Mucosa of rectum (tissue), 2 donors: ENCODE data around the gene ADAMTS3.

ENCODE experiments used
- H3K27ac ChIP-seq, 2 donors: one replicate each; pipeline ENCODE4 v1.7.0; 2013; ENCODE audit warnings: inconsistent platforms in 2 of 2, low read depth in 2 of 2, low read length in 2 of 2
- H3K27me3 ChIP-seq, 2 donors: one replicate each; pipeline ENCODE4 v1.7.0; 2013; ENCODE audit warnings: low read length in 2 of 2; ENCODE audit not compliant: control insufficient read depth in 2 of 2, insufficient read depth in 2 of 2
- H3K36me3 ChIP-seq, 2 donors: one replicate each; pipeline ENCODE4 v1.7.0; 2013; ENCODE audit warnings: low read length in 2 of 2; ENCODE audit not compliant: control insufficient read depth in 2 of 2, insufficient read depth in 2 of 2
- H3K4me1 ChIP-seq, 2 donors: one replicate each; pipeline ENCODE4 v1.7.0; 2013; ENCODE audit warnings: low read length in 2 of 2, mild to moderate bottlenecking in 1 of 2; ENCODE audit not compliant: control insufficient read depth in 2 of 2, insufficient read depth in 2 of 2
- H3K4me3 ChIP-seq, 2 donors: one replicate each; pipeline ENCODE4 v1.7.0; 2013; ENCODE audit warnings: low read length in 2 of 2
- H3K9ac ChIP-seq, 2 donors: one replicate each; pipeline ENCODE4 v1.7.0; 2013; ENCODE audit warnings: low read length in 2 of 2, low read depth in 1 of 2, mild to moderate bottlenecking in 1 of 2
- H3K9me3 ChIP-seq, 2 donors: one replicate each; pipeline ENCODE4 v1.7.0; 2013; ENCODE audit warnings: low read length in 2 of 2; ENCODE audit not compliant: control insufficient read depth in 2 of 2
- donor health status: healthy.
- donor health status: Normal muscosa, but diverticular disease.

Gene ADAMTS3

GRCh38 chr4:72390409-72390808, 178.6 kb downstream of the ADAMTS3 start:
- Histone ChIP-seq H3K4me1 (no peaks in the 10 kb centered on the region), H3K9ac (no peak overlapping the region), H3K27ac (no peak overlapping the region), H3K27me3 (no peaks in the 10 kb centered on the region), H3K4me3 (no peak overlapping the region), H3K36me3 (no peaks in the 10 kb centered on the region), H3K9me3 (no peaks in the 10 kb centered on the region)

- no peaks in the 10 kb centered on the region for H3K36me3 ChIP-seq
- H3K4me3 ChIP-seq, result no peak overlapping the region
- no peak overlapping the region for H3K27ac ChIP-seq
- no peak overlapping the region for H3K9ac ChIP-seq
- H3K27me3 ChIP-seq, result no peaks in the 10 kb centered on the region
- H3K9me3 ChIP-seq, result no peaks in the 10 kb centered on the region
- H3K4me1 ChIP-seq, result no peaks in the 10 kb centered on the region
Observed at GRCh38 chr4:72388521-72388920, 180.5 kb downstream of the ADAMTS3 start.

GRCh38 chr4:72387959-72388358, 181.1 kb downstream of the ADAMTS3 start:
- Histone ChIP-seq H3K36me3 (no peaks in the 10 kb centered on the region), H3K4me3 (no peak overlapping the region), H3K9me3 (no peaks in the 10 kb centered on the region), H3K27me3 (no peaks in the 10 kb centered on the region), H3K9ac (no peak overlapping the region), H3K4me1 (no peaks in the 10 kb centered on the region), H3K27ac (no peak overlapping the region)

GRCh38 chr4:72383439-72383838, 185.6 kb downstream of the ADAMTS3 start:
- H3K9ac ChIP-seq, result no peak overlapping the region
- no peaks in the 10 kb centered on the region for H3K27me3 ChIP-seq
- H3K9me3 ChIP-seq, result no peaks in the 10 kb centered on the region
- no peak overlapping the region for H3K4me3 ChIP-seq
- H3K36me3 ChIP-seq, result no peaks in the 10 kb centered on the region
- no peaks in the 10 kb centered on the region for H3K4me1 ChIP-seq
- no peak overlapping the region for H3K27ac ChIP-seq

- no peaks in the 10 kb centered on the region for H3K9me3 ChIP-seq
- no peaks in the 10 kb centered on the region for H3K27me3 ChIP-seq
- H3K4me3 ChIP-seq, result no peak overlapping the region
- H3K4me1 ChIP-seq, result no peaks in the 10 kb centered on the region
- H3K27ac ChIP-seq, result no peak overlapping the region
- no peaks in the 10 kb centered on the region for H3K36me3 ChIP-seq
- H3K9ac ChIP-seq, result no peak overlapping the region
Observed at GRCh38 chr4:72378901-72379300, 190.1 kb downstream of the ADAMTS3 start.

- H3K4me3 ChIP-seq, result no peak overlapping the region
- H3K27me3 ChIP-seq, result no peaks in the 10 kb centered on the region
- no peaks in the 10 kb centered on the region for H3K36me3 ChIP-seq
- no peaks in the 10 kb centered on the region for H3K4me1 ChIP-seq
- H3K9me3 ChIP-seq, result no peaks in the 10 kb centered on the region
- H3K27ac ChIP-seq, result no peak overlapping the region
- no peak overlapping the region for H3K9ac ChIP-seq
Observed at GRCh38 chr4:72377491-72378194, 191.4 kb downstream of the ADAMTS3 start.

GRCh38 chr4:72376901-72377300, 192.1 kb downstream of the ADAMTS3 start:
- Histone ChIP-seq H3K27me3 (no peaks in the 10 kb centered on the region), H3K9ac (no peak overlapping the region), H3K9me3 (no peaks in the 10 kb centered on the region), H3K4me1 (no peaks in the 10 kb centered on the region), H3K36me3 (no peaks in the 10 kb centered on the region), H3K4me3 (no peak overlapping the region), H3K27ac (no peak overlapping the region)

- Histone ChIP-seq H3K27ac (no peak overlapping the region), H3K36me3 (no peaks in the 10 kb centered on the region), H3K27me3 (no peaks in the 10 kb centered on the region), H3K4me1 (no peaks in the 10 kb centered on the region), H3K9me3 (no peaks in the 10 kb centered on the region), H3K4me3 (no peak overlapping the region), H3K9ac (no peak overlapping the region)
Observed at GRCh38 chr4:72375073-72375736, 193.8 kb downstream of the ADAMTS3 start.

- Histone ChIP-seq H3K4me3 (no peak overlapping the region), H3K27me3 (no peaks in the 10 kb centered on the region), H3K36me3 (no peaks in the 10 kb centered on the region), H3K27ac (no peak overlapping the region), H3K9ac (no peak overlapping the region), H3K4me1 (no peaks in the 10 kb centered on the region), H3K9me3 (no peaks in the 10 kb centered on the region)
Observed at GRCh38 chr4:72374159-72374558, 194.9 kb downstream of the ADAMTS3 start.

- no peak overlapping the region for H3K4me3 ChIP-seq
- H3K27me3 ChIP-seq, result no peaks in the 10 kb centered on the region
- no peak overlapping the region for H3K9ac ChIP-seq
- H3K9me3 ChIP-seq, result no peaks in the 10 kb centered on the region
- no peaks in the 10 kb centered on the region for H3K4me1 ChIP-seq
- no peaks in the 10 kb centered on the region for H3K36me3 ChIP-seq
- H3K27ac ChIP-seq, result no peak overlapping the region
Observed at GRCh38 chr4:72366601-72367000, 202.4 kb downstream of the ADAMTS3 start.
